H9 (cell line): ENCODE measurements around the gene KRT79. TPM values are rescaled to one million over a fixed set of nuclear protein-coding genes. Genes with fewer than 3 reads are reported as not detected.

Source experiments
- DNase-seq: peaks from one replicate; pipeline ENCODE4 v3.0.0-alpha.2; 2017
- H2AFZ ChIP-seq: one replicate; pipeline ENCODE4 v1.6.1; 2013; ENCODE audit warnings: mild to moderate bottlenecking, low read length, control low read depth, moderate library complexity
- H2AK5ac ChIP-seq: 2 replicates; pipeline ENCODE4 v1.6.1; 2013; ENCODE audit warnings: low read length, control low read depth, mixed read lengths; ENCODE audit not compliant: insufficient read length
- H2BK120ac ChIP-seq: one replicate; pipeline ENCODE4 v1.6.1; 2013; ENCODE audit warnings: low read depth, mild to moderate bottlenecking, low read length, control low read depth, inconsistent platforms; ENCODE audit not compliant: poor library complexity, severe bottlenecking
- H2BK12ac ChIP-seq: 2 replicates; pipeline ENCODE4 v1.6.1; 2013; ENCODE audit warnings: low read length, control low read depth, mixed read lengths, low read depth; ENCODE audit not compliant: insufficient read length
- H2BK15ac ChIP-seq: 2 replicates; pipeline ENCODE4 v1.6.1; 2013; ENCODE audit warnings: low read depth, low read length, control low read depth
- H2BK20ac ChIP-seq: one replicate; pipeline ENCODE4 v1.6.1; 2013; ENCODE audit warnings: low read depth, mild to moderate bottlenecking, low read length, control low read depth, inconsistent platforms; ENCODE audit not compliant: poor library complexity, severe bottlenecking
- H2BK5ac ChIP-seq: 2 replicates; pipeline ENCODE4 v1.6.1; 2013; ENCODE audit warnings: low read length, control low read depth, mixed read lengths; ENCODE audit not compliant: insufficient read length
- H3K14ac ChIP-seq: 2 replicates; pipeline ENCODE4 v1.6.1; 2013; ENCODE audit warnings: low read length, control low read depth; ENCODE audit not compliant: insufficient read depth
- H3K18ac ChIP-seq: 2 replicates; pipeline ENCODE4 v1.6.1; 2013; ENCODE audit warnings: low read depth, mild to moderate bottlenecking, mixed read lengths, low read length, control low read depth; ENCODE audit not compliant: insufficient read length
- H3K23ac ChIP-seq: 2 replicates; pipeline ENCODE4 v1.6.1; 2013; ENCODE audit warnings: low read length, control low read depth, mixed read lengths, low read depth; ENCODE audit not compliant: insufficient read length
- H3K23me2 ChIP-seq: 2 replicates; pipeline ENCODE4 v1.6.1; 2013; ENCODE audit warnings: low read depth, mild to moderate bottlenecking, mixed read lengths, low read length, control low read depth; ENCODE audit not compliant: insufficient read length, poor library complexity, severe bottlenecking
- H3K27ac ChIP-seq: 2 replicates; pipeline ENCODE4 v1.5.1; 2013; ENCODE audit warnings: low read length, control low read depth, mixed read lengths, low read depth; ENCODE audit not compliant: insufficient read length
- H3K27me3 ChIP-seq: 2 replicates; pipeline ENCODE4 v1.6.1; 2013; ENCODE audit warnings: low read length, control low read depth, inconsistent platforms; ENCODE audit not compliant: insufficient read depth
- H3K4ac ChIP-seq: 2 replicates; pipeline ENCODE4 v1.6.1; 2013; ENCODE audit warnings: low read depth, mild to moderate bottlenecking, control low read depth, inconsistent platforms, low read length, moderate library complexity
- H3K4me1 ChIP-seq: 2 replicates; pipeline ENCODE4 v1.6.1; 2013; ENCODE audit warnings: low read length, control low read depth, inconsistent platforms; ENCODE audit not compliant: insufficient read depth
- H3K4me2 ChIP-seq: 2 replicates; pipeline ENCODE4 v1.6.1; 2013; ENCODE audit warnings: low read length, control low read depth, mixed read lengths; ENCODE audit not compliant: insufficient read length, insufficient read depth
- H3K56ac ChIP-seq: 2 replicates; pipeline ENCODE4 v1.6.1; 2013; ENCODE audit warnings: low read depth, mild to moderate bottlenecking, mixed read lengths, low read length, control low read depth; ENCODE audit not compliant: insufficient read length
- H3K79me1 ChIP-seq: 2 replicates; pipeline ENCODE4 v1.6.1; 2013; ENCODE audit warnings: low read depth, mild to moderate bottlenecking, moderate library complexity, low read length, control low read depth, inconsistent platforms; ENCODE audit not compliant: insufficient read depth, poor library complexity, severe bottlenecking
- H3K79me2 ChIP-seq: 2 replicates; pipeline ENCODE4 v1.6.1; 2013; ENCODE audit warnings: low read length, control low read depth, inconsistent platforms; ENCODE audit not compliant: insufficient read depth
- H3K9ac ChIP-seq: 2 replicates; pipeline ENCODE4 v1.6.1; 2013; ENCODE audit warnings: low read length, control low read depth, mixed read lengths; ENCODE audit not compliant: insufficient read length; ENCODE audit errors: extremely low read depth
- H3K9me3 ChIP-seq: one replicate; pipeline ENCODE4 v1.6.1; 2013; ENCODE audit warnings: low read depth, low read length, inconsistent platforms; ENCODE audit not compliant: control insufficient read depth
- H3T11ph ChIP-seq: one replicate; pipeline ENCODE4 v1.6.1; 2013; ENCODE audit warnings: mild to moderate bottlenecking, low read length, control low read depth, inconsistent platforms
- H4K20me1 ChIP-seq: one replicate; pipeline ENCODE4 v1.6.1; 2013; ENCODE audit not compliant: control insufficient read depth, insufficient read length, insufficient read depth
- H4K5ac ChIP-seq: 2 replicates; pipeline ENCODE4 v1.6.1; 2013; ENCODE audit warnings: low read depth, mild to moderate bottlenecking, mixed read lengths, low read length, control low read depth; ENCODE audit not compliant: insufficient read length
- H4K8ac ChIP-seq: replicated peaks from 2 replicates; pipeline ENCODE4 v1.6.1; 2013; ENCODE audit warnings: low read length, control low read depth, mixed read lengths, low read depth; ENCODE audit not compliant: insufficient read length
- H4K91ac ChIP-seq: 2 replicates; pipeline ENCODE4 v1.6.1; 2013; ENCODE audit warnings: low read depth, mild to moderate bottlenecking, moderate library complexity, mixed read lengths, low read length, control low read depth; ENCODE audit not compliant: insufficient read length
- H3K27ac Mint-ChIP-seq, 3 experiments: 2 replicates in 2 of 3; 3 replicates in 1 of 3; pipeline ENCODE4 v1.8.0; 2020 to 2021; ENCODE audit warnings: mixed read lengths in 3 of 3, mild to moderate bottlenecking in 1 of 3, moderate library complexity in 1 of 3
- H3K27me3 Mint-ChIP-seq: 2 replicates; pipeline ENCODE4 v1.8.0; 2021; ENCODE audit warnings: low read depth, mild to moderate bottlenecking, moderate library complexity, mixed read lengths
- H3K36me3 Mint-ChIP-seq, 3 experiments: 2 replicates in 2 of 3; 3 replicates in 1 of 3; pipeline ENCODE4 v1.8.0; 2020 to 2021; ENCODE audit warnings: low read depth in 3 of 3, mixed read lengths in 3 of 3; ENCODE audit not compliant: insufficient read depth in 1 of 3
- H3K4me1 Mint-ChIP-seq, 2 experiments: 2 replicates each; pipeline ENCODE4 v1.8.0; 2020; ENCODE audit warnings: mixed read lengths in 2 of 2
- H3K4me3 Mint-ChIP-seq, 2 experiments: 2 replicates in 1 of 2; 3 replicates in 1 of 2; pipeline ENCODE4 v1.8.0; 2020 to 2021; ENCODE audit warnings: mild to moderate bottlenecking in 2 of 2, mixed read lengths in 2 of 2, moderate library complexity in 1 of 2
- H3K9me3 Mint-ChIP-seq, 2 experiments: 2 replicates in 1 of 2; 3 replicates in 1 of 2; pipeline ENCODE4 v1.8.0; 2020; ENCODE audit warnings: mild to moderate bottlenecking in 2 of 2, mixed read lengths in 2 of 2, moderate library complexity in 1 of 2
- CTCF ChIP-seq: fragments of 200-600 bp; sonication (generic); conservative IDR thresholded peaks from 3 replicates; pipeline ENCODE4 v1.8.0; 2021; ENCODE audit warnings: antibody characterized with exemption, mild to moderate bottlenecking
- WGBS: extraction: QIAGEN DNeasy Blood & Tissue Kit; methylation state at CpG from one replicate; pipeline ENCODE4 v1.1.7; 2013; ENCODE audit warnings: missing lambda C conversion rate, low lambda C conversion rate, mixed read lengths; ENCODE audit not compliant: insufficient read length; ENCODE audit errors: extremely low coverage; 5-methylcytosine and 5-hydroxymethylcytosine counted together
- total RNA-seq: library from RNA; stranded (reverse); gene quantifications from 2 replicates; pipeline ENCODE4 v1.2.1, GENCODE V29; 2021

Gene KRT79
- total RNA-seq, 1 experiment from 2014 or later = not detected

- TF ChIP-seq CTCF = no peak
- Histone ChIP-seq H3K27ac (no peak overlapping the region), H3K79me2 (no peaks in the 10 kb centered on the region), H3K9me3 (no peaks in the 10 kb centered on the region), H3K9ac (no peak overlapping the region), H2BK12ac (peak overlapping the region; percentile 3), H2BK120ac (no peak overlapping the region), H3K4me2 (no peak overlapping the region), H4K5ac (no peak overlapping the region), H3K23ac (peak overlapping the region; percentile 18), H3T11ph (peak overlapping the region; percentile 54), H4K91ac (peak overlapping the region; percentile 82), H4K8ac (peak overlapping the region; percentile 64), H3K56ac (no peak overlapping the region), H2AFZ (no peak overlapping the region), H2BK15ac (no peak overlapping the region), H3K23me2 (no peaks in the 10 kb centered on the region), H2BK20ac (no peak overlapping the region), H3K27me3 (no peaks in the 10 kb centered on the region), H2BK5ac (no peak overlapping the region), H4K20me1 (no peaks in the 10 kb centered on the region), H3K18ac (peak overlapping the region; percentile 57), H3K4me1 (peaks cover 5% of the 10 kb centered on the region; the same call in 1 of the 2 replicates), H2AK5ac (no peak overlapping the region), H3K79me1 (no peaks in the 10 kb centered on the region), H3K4ac (no peak overlapping the region; the same call in 1 of the 2 replicates), H3K14ac (peak overlapping the region; percentile 71)
- Mint-ChIP-seq H3K36me3 (no peaks in the 10 kb centered on the region), H3K4me1 (peaks cover 5 to 7% of the 10 kb centered on the region in 2 experiments; a peak in 3 of 4 replicates), H3K4me3 (no peak overlapping the region), H3K9me3 (no peaks in the 10 kb centered on the region), H3K27me3 (peaks cover 2% of the 10 kb centered on the region; the same call in 1 of the 2 replicates), H3K27ac (peak overlapping the region in 2 of 3 experiments; percentile 34 to 72; a peak in 3 of 7 replicates)
- no CpG with 5 or more reads among the region's 11 CpGs for WGBS
- DNase-seq = no peak
Measured at GRCh38 chr12:52826611-52827498, 7.3 kb downstream of the KRT79 start.
